ENCODE measurements around the gene KCTD4.
A peak's percentile ranks its signal among the peaks of the same experiment; 100 is the strongest.
"Not testable (repeated sequence)": the region's sequence is repeated elsewhere in the genome, so short reads cannot be mapped to it uniquely, and the experiment has no call there.

Gene KCTD4

GRCh38 chr13:45200701-45201232 lies at the start of gene KCTD4:
KCTD4 (minus strand) TSS chr13:45201045; CDS start chr13:45194567, 6,478 bp downstream.
- no peak for DNase-seq

- DNase-seq: no peak
Measured at GRCh38 chr13:45249662-45250061, 48.8 kb upstream of the KCTD4 start.

DNA sequence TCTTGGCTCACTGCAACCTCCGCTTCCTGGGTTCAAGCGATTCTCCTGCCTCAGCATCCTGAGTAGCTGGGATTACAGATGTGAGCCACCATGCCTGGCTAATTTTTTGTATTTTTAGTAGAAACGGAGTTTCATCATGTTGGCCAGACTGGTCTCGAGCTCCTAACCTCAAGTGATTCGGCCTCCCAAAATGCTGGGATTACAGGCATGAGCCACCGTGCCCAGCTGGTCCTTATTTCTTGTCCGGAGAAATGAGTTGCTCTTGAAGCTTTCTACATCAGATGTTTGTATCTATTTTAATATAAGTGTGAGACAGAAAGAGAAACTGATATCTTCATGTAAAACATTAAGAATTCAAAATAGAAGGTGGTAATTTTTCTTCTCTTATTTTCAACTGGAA lies 43.9 kb upstream of the KCTD4 start:
- DNase-seq: not testable (repeated sequence)

DNA sequence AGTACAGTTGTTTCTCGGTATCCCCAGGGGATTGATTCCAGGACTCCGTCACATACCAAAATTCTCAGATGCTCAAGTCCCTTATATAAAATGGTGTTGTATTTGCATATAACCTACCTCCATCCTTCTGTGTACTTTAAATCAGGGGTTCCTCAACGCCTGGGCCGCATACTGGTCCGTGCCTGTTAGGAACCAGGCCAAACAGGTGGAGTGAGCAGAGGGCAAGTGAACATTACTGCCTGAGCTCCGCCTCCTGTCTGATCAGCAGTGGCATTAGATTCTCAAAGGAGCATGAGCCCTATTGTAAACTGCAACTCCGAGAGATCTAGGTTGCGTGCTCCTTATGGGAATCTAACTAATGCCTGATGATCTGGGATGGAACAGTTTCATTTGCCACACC lies 42.2 kb upstream of the KCTD4 start:
- no peak for DNase-seq

DNA sequence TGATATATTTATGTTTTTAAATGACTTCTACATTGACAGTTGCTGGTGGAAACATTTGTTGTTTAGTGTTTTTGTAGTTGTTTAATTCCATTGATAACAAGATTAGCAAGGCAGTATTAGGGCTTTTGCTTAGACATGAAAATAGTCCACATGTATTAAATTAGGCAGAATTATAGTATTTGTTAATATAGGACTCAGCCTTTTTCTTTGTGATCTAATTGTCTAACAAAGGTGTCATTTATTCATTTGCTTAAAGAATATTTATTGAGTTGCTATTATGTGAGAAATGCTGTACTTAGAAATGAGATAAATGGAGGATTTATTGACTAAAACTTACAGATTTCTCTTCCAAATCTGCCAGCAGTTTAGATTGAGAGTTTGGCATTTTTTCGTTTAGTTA lies 41.7 kb upstream of the KCTD4 start:
- DNase-seq: no peak

DNA sequence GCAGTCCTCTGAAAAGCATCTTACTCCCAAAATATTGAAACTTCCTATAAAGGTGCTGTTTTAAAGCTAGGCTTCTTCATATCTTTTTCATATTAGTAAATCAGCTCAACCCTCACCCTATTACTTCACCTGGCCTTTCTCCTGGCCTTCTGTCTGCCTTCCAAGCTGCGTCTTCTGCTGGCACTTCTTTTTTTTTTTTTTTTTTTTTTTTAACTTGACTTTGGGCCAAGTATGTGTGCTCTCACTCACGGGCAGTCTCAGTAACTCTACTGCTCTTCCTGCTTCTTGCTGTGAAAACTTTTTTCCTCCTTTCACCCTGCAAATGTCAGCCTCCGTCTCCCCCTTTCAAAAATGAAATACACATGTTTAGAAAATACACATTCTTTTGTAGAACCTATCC lies 41.2 kb upstream of the KCTD4 start:
- DNase-seq: peak; percentile 4

- no peak for DNase-seq
Measured at GRCh38 chr13:45240143-45240542, 39.3 kb upstream of the KCTD4 start.

DNA sequence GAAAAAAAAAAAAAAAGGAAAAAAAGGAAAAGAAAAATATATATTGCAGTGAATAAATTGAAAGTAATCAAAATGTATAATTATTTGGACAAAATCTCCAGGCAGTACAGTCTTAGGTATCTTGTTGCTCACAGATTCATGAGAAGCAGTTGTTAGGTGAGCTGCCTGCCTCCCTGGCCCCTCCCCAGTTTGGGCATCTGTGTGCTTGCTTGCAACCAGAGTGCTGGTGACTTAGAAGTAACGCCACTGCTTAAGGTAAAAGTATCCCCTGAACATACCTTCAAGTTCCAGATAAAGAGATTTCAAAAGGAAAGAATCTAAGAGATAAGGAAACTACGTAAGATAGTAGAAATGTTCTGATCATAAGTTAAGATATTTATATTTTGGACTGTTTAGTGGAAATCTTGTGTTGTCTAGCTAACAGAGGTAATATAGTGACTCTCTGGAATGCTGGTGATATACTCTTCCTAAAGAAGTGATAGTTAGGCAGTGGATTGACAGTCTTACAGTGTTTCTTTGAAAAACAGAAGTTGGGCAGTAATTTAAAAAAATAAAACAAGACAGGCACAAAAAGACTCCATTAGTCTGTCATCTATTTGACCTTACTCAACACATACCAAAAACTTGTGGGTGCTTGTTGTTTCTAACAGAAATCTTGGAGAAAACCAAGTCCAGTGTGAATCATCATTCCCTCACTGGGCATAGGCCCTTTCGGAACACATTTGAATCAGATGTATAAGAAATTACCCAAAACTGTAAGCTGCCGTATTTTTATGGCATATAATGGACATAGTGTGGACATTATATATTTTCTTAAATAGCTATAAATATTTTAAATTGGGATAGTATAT lies 38.3 kb upstream of the KCTD4 start:
- DNase-seq: no peak

DNA sequence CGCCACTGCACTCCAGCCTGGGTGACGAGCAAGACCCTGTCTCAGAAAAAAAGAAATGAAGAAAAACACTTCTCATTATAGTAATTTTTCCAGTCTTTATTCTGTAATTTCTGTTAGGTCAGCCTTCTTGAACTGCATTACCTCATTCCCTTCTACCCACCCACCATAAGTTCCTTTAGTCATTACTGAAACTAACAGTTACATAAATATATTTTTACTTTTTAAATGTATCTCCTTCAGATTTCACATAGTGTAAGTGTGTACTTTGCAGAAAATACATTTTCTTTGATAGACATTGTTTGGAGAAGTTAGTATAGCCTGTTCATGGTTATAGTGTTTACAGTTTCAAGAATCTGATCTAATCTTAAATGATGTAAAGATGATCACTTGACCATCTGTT lies 31.7 kb upstream of the KCTD4 start:
- DNase-seq: no peak

DNA sequence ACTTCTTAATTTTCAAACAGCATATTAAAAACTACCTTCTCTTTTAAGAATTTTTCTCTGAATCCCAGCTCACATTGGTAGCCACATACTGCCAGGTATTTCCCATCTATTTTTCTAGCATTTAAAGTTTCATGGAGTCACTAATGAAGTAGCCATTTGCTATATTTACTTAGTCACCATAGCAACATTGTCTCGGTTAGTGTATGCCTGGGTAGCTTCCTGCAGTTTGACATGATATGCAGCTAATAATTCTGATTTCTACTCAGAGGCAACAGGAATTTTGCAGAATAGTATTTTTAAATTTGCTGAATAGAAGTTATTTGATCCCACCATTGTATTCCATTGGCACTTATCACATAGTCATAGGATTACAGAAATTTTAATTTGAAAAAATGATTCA lies 30.9 kb upstream of the KCTD4 start:
- DNase-seq: peak; percentile 16

GRCh38 chr13:45231305-45231704 lies 30.5 kb upstream of the KCTD4 start:
- DNase-seq: no peak

- no peak for DNase-seq
Measured at GRCh38 chr13:45229172-45229571, 28.3 kb upstream of the KCTD4 start.

DNA sequence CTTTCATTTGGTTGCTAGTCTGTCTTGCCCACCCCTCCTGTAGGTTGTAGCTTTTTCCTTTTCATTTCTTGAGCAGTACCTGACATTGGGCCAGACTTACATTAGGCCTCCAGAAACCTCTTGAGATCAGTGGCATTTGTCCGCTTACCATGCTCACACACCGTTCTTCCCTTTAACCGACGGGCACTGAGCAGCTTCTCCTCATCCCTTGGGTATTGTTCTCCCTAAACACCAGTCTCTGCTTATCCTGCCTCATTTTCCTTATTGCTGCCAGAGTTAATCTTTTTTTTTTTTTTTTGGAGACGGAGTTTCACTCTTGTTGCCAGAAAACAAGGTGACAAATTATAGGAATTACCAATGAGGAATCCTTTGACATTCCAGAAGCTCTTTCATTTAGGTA lies 27.2 kb upstream of the KCTD4 start:
- DNase-seq: no peak

- DNase-seq: no peak
Measured at GRCh38 chr13:45226024-45226423, 25.2 kb upstream of the KCTD4 start.

DNA sequence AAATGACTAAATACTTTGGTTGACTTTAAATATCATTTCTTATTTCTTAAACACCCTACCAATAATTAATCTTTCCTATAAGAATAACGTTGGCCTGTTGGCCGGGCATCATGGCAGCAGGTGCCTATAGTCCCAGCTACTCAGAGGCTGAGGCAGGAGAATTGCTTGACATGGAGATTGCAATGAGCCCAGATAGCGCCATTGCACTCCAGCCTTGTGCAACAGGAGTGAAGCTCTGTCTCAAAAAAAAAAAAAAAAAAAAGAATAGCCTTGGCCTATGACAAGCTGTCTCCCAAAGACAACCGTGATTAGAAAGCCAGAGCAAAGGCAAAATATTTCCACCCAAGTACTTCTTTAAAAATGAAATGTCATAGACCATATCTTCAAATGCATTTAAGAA lies 24.5 kb upstream of the KCTD4 start:
- no peak for DNase-seq

- no peak for DNase-seq
Measured at GRCh38 chr13:45224176-45224575, 23.3 kb upstream of the KCTD4 start.

DNA sequence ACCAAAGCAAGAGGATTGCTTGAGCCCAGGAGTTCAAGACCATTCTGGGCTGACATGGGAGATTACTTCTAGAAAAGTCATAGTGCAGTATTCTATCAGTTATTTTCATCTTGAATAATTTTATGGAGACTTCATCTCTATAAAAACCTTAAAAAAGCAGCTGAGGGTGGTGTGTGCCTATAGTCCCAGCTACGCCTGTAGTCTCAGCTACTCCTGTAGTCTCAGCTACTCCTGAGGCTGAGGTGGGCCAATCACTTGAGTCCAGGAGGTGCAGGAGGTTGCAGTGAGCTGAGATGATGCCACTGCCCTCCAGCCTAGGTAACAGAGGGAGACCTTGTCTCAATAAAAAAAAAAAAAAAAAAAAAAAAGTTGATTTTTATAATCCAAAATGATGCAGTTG lies 22.1 kb upstream of the KCTD4 start:
- no peak for DNase-seq

DNA sequence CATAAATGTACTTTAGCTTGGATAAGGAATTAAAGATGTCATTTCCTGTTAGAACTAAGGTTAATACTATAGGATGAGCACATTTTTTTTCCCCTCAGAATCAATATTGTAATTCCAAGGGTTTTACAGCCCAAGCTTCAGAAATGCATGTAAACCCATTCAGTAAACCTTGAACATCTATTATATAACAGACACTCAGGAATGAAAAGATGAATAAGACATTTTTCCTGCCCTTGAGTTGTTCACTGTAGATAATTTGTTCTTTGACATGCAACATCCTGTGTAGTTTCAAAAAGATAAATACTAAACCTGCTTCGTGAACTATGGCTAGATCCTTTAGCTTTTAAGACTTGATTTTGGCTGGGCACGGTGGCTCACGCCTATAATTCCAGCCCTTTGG lies 21.7 kb upstream of the KCTD4 start:
- no peak for DNase-seq

DNA sequence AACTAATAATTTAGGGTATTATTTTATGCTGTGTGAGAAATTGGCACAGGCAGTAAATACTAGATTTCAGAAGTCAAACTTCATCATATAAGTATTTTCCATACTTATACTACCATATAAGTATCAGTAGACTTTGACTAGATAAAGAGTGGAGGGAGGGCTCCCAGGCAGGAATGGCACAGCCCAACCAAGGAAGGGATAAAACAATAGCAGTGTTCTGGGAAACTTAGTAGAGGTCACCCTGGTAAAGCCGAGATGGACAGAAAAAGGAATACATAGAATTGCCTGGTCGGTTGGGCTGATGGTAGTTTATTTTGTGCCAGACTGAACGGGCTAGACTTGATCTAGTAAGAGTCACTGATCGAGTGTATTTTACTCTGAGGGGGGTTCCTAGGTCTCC lies 19.6 kb upstream of the KCTD4 start:
- no peak for DNase-seq

- no peak for DNase-seq
Measured at GRCh38 chr13:45219938-45220375, 19.1 kb upstream of the KCTD4 start.

DNA sequence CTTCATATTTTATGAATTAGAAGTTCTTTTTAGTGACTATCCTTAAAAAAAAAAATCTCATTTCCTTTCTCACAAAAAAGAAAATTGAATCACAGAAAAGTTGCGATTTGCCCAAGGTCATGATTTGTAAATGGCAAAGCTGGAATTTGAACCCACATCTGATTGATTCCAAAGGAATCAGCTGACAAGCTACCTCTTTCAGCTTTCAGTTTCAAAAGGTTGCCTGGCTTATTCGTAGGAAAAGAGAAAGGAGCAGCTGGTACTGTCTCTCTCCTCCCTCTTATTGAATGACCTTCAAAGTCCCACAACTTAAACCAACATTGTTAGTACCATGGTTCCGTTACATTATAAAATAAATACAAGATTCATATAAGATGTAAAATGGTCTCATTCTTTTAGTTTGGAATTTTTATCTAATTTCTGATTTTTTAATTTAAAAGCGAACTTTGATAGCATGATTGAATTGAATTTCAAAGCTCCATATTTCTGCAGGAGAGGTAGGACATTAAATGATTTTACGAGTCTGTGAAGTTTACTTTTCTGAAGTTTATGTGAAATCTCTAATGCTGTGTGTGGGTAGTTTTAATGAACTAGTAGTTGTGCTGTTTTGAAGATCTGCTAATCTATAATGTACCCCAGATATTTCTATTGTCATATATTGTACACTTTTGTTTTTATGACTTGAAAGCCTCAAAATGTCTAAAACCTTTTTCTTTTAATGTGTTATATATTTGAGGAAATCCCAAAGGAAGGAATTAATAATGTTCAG lies 18.5 kb upstream of the KCTD4 start:
- DNase-seq: no peak

DNA sequence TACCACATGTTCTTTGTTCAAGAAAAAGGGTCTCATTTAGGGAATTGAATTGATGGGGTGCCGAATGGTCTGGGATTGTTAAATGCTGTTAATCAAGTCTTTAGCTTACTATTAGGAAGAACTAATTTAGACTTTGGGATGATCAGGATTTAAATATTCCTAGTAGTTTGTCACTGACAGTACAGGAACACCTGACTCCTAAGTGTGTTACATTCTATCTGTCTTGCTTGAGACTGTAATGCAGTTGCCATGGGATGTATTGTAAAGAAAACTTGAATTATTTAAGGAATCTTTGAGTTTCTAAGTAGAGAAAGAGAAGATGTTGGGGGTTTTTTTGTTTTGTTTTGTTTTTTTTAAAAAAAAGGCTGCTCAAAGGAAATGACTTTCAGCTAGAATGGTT lies 17.8 kb upstream of the KCTD4 start:
- DNase-seq: no peak

- no peak for DNase-seq
Measured at GRCh38 chr13:45216193-45216592, 15.3 kb upstream of the KCTD4 start.

All from NCI-H1092 treated with DMSO at 0.1 percent for 48 hours (cell line).